AG09319 (cell line): ENCODE measurements around the gene SLC29A2.

Source experiments
- DNase-seq: peaks from one replicate; pipeline ENCODE4 v3.0.0-alpha.2; 2010; ENCODE audit warnings: low read depth; ENCODE audit errors: extremely low read depth
- TF ChIP-seq, protein P1 (sequence below): IDR thresholded peaks from 2 replicates; pipeline ENCODE4 v1.5.1; 2011; ENCODE audit warnings: low read depth, mild to moderate bottlenecking, inconsistent platforms, low read length, moderate library complexity

The SLC29A2 gene

DNA sequence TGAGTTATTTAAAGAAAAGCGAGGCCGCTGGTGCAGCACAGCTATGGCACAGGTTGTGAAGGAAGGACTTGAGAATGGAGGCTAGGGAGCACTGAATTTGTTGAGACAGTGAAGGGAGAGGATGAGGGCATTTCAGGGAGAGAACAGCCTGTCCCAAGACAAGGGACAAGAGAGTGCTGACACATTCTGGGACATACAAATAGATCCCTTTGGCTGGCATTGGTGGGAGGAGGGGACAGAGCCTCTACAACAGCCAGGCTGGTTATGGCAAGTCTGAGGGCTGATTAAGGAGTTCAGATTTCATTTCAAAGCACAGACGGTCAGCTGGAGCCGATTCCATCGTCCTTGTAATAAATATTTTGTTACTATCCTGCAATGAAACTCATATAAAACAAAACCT is 1.7 kb upstream of the SLC29A2 start:
- no peak for DNase-seq
- TF ChIP-seq, protein P1, sequence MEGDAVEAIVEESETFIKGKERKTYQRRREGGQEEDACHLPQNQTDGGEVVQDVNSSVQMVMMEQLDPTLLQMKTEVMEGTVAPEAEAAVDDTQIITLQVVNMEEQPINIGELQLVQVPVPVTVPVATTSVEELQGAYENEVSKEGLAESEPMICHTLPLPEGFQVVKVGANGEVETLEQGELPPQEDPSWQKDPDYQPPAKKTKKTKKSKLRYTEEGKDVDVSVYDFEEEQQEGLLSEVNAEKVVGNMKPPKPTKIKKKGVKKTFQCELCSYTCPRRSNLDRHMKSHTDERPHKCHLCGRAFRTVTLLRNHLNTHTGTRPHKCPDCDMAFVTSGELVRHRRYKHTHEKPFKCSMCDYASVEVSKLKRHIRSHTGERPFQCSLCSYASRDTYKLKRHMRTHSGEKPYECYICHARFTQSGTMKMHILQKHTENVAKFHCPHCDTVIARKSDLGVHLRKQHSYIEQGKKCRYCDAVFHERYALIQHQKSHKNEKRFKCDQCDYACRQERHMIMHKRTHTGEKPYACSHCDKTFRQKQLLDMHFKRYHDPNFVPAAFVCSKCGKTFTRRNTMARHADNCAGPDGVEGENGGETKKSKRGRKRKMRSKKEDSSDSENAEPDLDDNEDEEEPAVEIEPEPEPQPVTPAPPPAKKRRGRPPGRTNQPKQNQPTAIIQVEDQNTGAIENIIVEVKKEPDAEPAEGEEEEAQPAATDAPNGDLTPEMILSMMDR = no peak

DNA sequence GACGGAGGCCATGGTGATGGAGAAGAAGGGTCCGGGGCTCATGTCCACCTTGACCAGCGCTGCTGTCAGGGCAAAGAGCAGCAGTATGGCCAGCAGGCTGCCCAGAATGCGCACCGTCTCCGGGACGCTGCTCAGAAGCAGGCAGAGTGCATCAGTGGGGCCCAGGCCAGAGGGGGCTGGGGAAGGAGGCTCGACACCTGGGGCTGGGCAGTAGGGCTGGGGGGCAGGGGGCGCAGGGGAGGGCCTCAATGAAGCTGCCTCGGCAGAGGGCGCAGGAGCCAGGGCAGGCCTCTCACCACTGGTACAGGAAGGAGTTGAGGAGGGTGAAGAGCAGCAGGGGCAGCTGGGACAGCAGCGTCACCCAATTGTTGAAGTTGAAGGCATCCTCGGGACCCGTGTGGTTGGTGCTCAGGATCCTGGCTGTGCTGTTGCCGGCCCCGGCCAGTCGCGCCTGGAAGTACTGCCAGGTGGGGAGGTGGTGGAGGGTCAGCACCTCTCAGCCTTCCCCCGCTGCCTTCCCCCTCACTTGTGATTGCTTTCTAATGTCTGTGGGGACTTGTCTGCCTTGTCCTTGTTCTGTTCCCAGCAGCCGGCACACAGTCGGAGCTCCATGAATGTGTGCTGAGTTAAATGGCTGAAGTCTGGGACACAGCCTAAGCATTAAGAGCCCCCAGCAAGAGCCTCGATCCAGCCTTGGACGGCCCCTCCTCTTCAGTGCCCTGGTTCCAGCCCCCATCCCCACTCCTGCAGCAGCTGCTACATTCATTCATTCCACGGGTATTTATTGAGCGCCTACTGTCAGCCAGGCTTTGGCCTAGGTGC is 2.3 kb downstream of the SLC29A2 start:
- TF ChIP-seq, protein P1 = no peak
- no peak for DNase-seq

DNA sequence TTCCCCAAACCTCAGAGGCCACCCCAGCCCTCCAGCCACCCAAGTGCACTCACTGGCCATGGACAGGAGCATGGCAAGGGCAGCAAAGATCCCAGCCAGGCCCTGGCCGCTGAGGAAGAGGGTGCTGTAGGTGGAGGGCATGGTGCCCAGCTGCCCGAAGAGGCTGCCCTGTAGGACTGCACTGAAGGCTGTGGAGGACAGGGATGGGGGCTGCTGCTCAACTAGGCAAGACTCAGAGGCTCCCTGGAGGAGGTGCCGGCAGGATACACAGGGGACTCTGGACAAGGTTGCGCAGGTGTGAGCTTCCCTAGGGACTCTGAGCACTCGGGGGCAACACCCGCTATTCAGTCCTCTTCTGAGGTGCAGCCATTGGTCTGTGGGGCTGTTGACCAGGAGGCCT is 3.1 kb downstream of the SLC29A2 start:
- no peak for DNase-seq
- TF ChIP-seq, protein P1 = no peak

DNA sequence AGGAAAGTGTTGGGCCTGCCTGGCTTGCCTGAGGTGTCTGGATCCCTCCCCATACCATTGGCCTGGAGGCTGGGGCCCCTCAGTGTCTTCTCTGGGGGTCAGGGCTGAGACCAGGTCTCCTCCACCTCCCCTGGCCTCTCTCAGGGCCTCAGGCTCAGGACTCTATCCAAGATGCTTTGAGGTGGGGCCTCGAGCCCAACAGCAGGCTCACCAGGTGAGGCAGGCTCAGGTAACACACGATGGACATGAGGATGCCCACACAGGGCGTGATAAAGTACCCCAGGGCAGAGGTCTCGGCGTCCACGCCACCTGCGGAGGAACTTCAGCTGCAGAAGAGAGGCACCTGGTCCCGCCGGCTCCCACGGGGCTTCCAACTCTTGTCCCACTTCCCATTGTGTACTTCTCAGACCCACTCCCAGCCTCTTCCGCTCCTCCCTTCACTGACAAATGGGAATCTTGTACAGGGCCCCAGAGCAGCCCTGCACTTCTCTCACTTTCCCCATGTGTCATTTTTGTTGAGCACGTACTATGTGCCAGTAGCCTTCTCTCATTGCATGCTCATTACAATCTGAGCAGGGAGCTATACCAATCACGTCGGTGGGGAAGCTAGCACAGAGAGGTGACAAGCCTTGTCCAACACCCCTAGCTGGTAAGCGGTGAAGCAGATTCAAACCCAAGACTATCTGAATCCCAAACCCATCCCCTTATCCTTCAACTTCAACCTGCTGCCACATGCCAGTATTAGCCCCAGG is 3.8 kb downstream of the SLC29A2 start:
- TF ChIP-seq, protein P1 = no peak
- DNase-seq = no peak

DNA sequence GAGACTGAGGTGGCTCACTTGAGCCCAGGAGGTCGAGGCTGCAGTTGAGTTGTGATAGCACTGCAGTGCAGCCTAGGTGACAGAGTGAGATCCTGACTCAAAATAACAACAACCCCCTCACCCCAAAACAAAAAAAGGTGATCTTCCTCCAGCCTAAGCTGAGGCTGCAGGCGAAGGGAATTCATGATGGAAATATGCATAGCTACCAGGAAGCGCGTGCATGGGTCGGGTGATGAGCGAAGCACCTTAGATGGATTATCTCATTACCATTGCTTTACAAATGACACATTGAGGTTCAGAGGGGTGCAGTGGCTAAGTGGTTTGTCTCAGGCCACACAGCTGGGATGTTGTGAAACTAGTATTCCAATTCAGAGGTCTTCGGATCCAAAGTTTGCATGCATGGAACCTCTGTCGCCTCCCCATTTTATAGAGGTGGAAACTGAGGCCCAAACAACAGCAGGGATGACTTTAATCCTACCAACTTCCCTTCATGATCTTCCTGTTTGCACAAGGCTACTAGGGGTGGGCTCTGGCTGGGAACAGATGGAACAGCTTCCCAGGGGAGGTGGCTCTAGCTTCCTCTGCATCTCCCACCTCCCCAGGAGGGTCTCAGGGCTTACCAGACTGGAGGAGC is 4.6 kb downstream of the SLC29A2 start:
- TF ChIP-seq, protein P1 = no peak
- no peak for DNase-seq

DNA sequence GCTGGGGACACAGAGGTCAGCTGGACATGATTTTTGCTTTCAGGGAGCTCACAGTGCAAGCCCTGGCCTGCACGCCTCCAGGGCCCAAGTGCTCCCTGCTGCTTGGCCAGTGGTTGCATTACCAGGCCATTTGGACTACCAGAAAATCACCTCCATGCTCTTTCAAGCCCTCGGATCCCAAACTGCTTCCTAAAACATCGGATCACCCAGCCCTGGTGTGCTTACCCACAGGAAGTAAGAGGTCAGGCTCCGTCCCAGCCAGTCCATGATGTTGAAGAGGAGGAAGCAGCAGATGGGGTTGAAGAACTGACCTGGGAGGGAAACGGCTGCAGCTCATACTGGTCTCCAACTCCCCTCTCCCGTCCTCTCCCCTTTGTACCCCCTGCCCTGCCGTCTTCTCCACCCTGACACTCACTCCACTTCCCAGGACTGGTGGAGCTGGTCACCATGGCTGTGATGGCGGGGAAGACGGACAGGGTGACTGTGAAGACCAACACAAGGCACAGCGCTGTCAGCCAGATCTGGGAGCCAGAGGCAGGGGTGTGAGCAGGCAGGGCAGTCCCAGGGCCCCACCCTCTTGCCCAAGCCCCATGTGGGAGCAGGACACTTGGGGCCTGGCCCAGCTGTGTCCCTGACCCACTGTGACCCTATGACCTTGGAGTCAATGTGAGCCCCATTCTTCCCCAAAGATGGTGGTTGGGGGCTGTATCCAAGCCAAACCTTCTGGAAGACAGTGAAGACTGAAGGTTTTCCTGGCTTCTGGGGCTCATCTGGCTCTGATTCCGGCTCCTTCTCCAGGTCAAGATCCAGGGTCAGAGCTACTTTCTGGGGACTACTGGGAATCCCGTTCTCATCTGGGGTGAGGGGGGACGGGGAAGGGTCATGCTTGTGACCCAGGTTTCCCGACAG is 5.6 kb downstream of the SLC29A2 start:
- DNase-seq = no peak
- TF ChIP-seq, protein P1 = no peak
